Measurements from ENCODE around the gene TM2D3.
A peak's percentile ranks its signal among the peaks of the same experiment; 100 is the strongest.
"Not testable (repeated sequence)": the region's sequence is repeated elsewhere in the genome, so short reads cannot be mapped to it uniquely, and the experiment has no call there.

Gene TM2D3

GRCh38 chr15:101657171-101657570 is 5.0 kb upstream of the TM2D3 start:
- DNase-seq (ENCODE audit: low read depth), result no peak

- not testable (repeated sequence) for DNase-seq (ENCODE audit: low read depth)
These were observed 2.6 kb upstream of the TM2D3 start for GRCh38 chr15:101654624-101655337.

- DNase-seq (ENCODE audit: low read depth), result no peak
These were observed 2.0 kb upstream of the TM2D3 start for GRCh38 chr15:101654171-101654570.

DNA sequence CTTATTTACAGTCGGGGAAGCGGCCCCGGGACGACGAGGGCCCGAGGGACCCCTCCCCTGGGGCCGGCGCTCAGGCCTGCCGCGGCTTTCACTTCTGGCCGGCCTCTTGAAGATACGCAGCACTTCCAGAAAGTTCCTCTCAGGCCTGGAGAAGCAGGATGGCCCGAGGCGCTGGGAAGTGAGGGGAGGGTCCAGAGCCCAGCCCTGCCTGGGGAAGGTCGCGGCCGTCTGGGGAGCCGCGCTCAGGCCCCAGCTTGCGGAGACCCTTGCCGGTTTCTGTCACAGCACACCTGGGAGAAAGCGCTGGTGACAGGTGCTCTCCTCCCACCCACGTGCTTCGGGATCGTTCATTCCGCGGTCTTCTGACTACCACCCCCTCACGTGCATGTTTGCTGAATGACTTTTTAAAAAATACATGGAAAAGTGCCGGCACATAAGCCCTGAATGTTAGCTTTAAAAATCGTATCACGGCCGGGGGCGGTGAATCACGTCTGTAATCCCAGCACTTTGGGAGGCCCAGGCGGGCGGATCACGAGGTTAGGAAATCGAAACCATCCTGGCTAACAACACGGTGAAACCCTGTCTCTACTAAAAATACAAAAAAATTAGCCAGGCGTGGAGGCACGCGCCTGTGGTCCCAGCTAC is 727 bp upstream of the TM2D3 start:
- no peak for DNase-seq (ENCODE audit: low read depth)

DNA sequence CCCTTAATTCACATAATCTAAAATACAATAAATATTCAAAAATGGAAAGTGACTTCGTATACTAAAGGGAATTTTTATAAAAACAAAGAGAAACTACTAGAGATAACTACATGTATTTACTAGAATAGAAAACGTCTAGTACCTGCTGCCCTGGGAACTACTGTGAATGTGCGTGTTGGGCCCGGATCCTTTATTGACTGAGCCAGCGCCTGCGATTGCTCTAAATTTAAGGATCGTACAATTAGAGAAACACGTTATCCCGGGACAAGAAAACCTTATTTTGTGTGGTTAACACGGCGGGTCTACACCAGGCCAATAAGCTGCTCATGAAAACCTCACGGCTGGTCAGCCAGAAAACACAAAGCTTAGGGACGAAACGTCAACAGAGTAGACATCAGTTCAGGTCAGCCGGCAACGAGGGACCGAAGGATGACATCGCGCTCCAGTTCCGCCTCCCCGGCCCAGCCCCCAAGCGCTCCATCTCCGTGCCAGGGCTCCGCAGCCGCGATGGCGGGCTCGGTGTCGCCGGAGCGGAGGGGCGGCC is 555 bp downstream of the TM2D3 start:
- no peak for DNase-seq (ENCODE audit: low read depth)

- no peak for DNase-seq (ENCODE audit: low read depth)
These were observed 2.0 kb downstream of the TM2D3 start for GRCh38 chr15:101650145-101650544.

DNA sequence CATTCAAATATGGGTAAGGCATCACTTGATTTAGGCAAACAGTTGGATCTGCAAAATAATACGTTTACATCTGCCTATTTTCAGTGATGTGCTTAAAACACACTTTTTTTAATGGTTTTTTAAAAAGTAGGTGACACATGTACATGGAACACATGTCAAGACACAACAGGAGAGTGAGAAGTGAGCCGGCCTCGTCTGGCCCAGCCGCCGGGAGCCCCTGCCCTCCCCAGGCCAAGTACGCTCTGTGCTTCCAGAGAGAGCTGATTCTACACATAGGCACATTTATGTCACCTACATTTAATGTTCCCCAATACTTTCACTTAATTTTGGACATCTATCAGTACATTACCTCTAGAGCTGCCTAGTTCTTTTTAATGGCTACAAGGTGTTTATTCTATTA is 3.8 kb downstream of the TM2D3 start:
- DNase-seq (ENCODE audit: low read depth), result no peak

- no peak for DNase-seq (ENCODE audit: low read depth)
These were observed 4.9 kb downstream of the TM2D3 start for GRCh38 chr15:101647251-101647650.

DNA sequence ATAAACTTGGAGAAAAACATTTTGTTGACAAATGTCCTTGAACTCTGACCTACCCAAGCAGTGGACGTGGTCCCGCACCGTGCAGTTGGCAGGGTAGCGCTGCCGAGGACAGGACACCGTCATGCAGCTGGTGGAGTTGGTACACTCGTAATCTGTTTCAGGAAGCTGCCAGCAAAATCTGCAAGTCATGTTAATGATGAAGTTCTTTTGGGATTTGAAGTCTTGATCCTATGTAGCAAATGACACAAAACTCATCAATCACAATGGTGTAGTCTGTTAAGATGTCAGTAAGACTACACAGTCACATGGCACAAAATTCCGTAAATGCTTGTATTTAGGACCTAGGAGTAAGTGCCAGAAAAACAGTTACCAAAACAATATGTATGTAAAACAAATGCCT is 5.5 kb downstream of the TM2D3 start:
- DNase-seq (ENCODE audit: low read depth), result no peak

- DNase-seq (ENCODE audit: low read depth), result no peak
These were observed 9.8 kb downstream of the TM2D3 start for GRCh38 chr15:101642361-101642760.

- no peak for DNase-seq (ENCODE audit: low read depth)
These were observed 10.3 kb downstream of the TM2D3 start for GRCh38 chr15:101641894-101642293.

GRCh38 chr15:101641129-101641764 is 10.9 kb downstream of the TM2D3 start:
- DNase-seq (ENCODE audit: low read depth), result peak; percentile 53

DNA sequence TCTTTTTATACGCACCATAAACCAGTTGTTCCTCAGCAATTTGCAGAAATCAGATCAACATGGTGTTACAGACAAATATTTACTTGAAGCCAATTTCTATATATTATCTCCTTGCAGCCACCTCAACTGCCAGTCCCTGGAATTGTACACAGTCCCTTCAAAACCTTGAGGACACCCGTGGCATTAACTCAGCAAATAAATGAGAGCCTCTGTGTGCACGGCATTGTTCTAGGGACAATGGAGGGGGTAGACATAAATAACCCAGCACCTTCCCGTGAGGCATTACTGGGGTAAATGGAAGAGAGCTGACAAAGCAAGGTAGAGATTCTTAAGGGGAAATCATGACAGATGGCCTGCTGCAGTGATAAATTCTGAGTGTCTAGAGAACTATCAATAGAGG is 12.5 kb downstream of the TM2D3 start:
- DNase-seq (ENCODE audit: low read depth), result no peak

GRCh38 chr15:101637919-101638318 is 14.3 kb downstream of the TM2D3 start:
- DNase-seq (ENCODE audit: low read depth), result no peak

DNA sequence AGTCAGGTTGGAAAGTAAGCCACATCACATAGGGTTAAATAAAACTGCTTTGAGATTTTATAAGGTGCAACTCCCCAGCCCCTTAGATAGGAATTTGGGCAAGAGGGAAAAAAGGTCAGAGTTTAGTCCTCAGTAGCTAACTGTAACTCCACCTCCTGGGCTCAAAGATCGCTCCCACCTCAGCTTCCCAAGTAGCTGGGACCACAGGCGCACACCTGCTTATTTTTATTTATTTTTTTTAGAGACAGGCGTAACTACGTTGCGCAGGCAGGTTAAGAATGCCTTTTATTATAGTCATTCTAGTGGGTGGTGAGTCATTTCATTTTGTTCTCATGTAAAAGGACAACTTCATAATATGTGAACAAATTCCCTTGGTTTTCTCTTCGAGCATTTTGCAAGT is 14.7 kb downstream of the TM2D3 start:
- no peak for DNase-seq (ENCODE audit: low read depth)

DNA sequence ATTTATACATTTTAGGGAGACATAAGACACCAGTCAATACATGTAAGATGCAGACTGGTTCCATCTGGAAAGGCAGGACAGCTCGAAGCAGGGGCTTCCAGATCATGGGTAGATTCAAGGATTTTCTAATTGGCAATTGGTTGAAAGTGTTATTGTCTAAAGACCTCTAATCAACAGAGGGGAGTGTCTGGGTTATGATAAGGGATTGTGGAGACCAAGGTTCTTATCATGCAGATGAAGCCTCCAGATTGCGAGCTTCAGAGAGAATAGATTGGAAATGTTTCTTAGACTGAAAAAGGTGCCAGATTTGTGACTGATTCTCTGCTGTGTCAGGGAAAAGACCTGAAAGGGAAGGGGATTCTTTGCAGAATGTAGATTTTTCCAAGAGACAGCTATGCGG is 15.1 kb downstream of the TM2D3 start:
- DNase-seq (ENCODE audit: low read depth), result no peak

- DNase-seq (ENCODE audit: low read depth), result no peak
These were observed 16.0 kb downstream of the TM2D3 start for GRCh38 chr15:101635944-101636727.

- no peak for DNase-seq (ENCODE audit: low read depth)
These were observed 18.8 kb downstream of the TM2D3 start for GRCh38 chr15:101633356-101633755.

GRCh38 chr15:101626729-101627128 is 25.5 kb downstream of the TM2D3 start:
- not testable (repeated sequence) for DNase-seq (ENCODE audit: low read depth)

DNA sequence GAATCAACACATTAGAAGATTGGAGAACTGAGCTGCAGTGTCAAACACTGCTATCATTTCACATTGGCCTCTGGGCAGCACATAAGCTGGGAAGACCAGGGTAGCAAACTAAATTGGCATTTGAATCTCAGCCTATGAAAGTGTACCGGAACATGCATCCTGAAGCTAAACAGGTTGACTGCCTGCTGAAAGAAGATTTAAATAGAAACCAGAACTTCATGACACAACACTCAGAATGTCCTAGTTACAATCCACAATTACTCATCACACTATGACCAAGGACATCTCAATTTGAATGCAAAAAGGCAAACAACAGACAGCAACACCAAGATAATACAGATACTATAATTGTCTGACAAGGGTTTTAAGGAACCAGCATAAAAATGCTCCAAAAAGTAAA is 26.2 kb downstream of the TM2D3 start:
- no peak for DNase-seq (ENCODE audit: low read depth)

DNA sequence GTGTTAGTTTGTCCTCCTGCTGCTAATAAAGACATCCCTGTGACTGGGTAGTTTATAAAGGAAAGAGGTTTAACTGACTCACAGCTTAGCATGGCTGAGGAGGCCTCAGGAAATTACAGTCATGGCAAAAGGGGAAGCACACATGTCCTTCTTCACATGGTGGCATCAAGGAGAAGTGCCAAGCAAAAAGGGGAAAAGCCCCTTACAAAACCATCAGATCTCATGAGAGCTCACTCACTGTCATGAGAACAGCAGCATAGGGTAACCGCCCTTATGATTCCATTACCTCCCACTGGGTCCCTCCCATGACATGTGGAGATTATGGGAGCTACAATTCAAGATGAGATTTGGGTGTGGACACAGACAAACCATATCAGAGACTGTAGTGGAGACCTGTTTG is 27.0 kb downstream of the TM2D3 start:
- DNase-seq (ENCODE audit: low read depth), result no peak

Data from fibroblast of the conjunctiva (primary cell).